ENCODE measurements around the gene LAMA2. TPM values are rescaled to one million over a fixed set of nuclear protein-coding genes. Genes with fewer than 3 reads are reported as not detected.

LAMA2 gene
- total RNA-seq, 1 donor from 2014 or later, result 1.9 TPM

DNA sequence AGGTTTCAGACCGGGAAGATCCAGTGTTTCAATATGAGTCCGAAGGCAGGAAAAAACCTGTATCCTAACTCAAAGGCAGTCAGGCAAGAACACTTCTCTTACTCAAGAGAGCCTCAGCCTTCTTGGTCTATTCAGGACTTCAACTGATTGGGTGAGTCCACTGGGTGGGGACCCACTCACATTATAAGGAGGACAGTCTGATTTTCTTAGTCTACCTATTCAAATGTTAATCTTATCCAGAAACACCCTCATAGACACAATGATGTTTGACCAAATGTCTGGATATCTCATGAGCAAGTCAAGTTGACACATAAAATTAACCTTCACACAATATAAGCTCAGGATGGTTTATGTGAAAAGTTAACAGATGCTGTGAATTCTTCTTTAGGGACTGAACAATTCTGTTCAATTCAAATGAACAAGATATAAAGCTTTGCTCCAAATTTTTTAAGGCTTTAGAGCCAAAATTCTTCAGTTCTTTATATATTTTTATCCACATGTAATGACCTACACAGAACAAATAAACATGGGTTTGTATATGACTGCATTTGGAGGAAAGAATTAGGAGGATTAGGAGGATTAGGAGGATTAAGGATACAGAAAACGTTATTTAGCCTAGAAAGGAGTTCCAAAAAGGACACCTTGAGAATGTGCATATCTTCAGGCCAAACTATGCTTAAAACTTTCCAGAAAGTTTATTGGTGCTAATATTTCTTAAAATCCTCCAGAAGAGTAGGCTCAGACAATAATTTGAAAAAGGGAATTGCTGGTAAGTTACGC, 35.3 kb upstream of the LAMA2 start:
- H3K9me3 Mint-ChIP-seq (ENCODE audit: low read depth), result no peaks in the 10 kb centered on the region
- no peak overlapping the region for H3K27ac Mint-ChIP-seq (ENCODE audit: unreplicated experiment)
- no peak for DNase-seq (ENCODE audit: low spot score)
- TF ChIP-seq, protein P1, sequence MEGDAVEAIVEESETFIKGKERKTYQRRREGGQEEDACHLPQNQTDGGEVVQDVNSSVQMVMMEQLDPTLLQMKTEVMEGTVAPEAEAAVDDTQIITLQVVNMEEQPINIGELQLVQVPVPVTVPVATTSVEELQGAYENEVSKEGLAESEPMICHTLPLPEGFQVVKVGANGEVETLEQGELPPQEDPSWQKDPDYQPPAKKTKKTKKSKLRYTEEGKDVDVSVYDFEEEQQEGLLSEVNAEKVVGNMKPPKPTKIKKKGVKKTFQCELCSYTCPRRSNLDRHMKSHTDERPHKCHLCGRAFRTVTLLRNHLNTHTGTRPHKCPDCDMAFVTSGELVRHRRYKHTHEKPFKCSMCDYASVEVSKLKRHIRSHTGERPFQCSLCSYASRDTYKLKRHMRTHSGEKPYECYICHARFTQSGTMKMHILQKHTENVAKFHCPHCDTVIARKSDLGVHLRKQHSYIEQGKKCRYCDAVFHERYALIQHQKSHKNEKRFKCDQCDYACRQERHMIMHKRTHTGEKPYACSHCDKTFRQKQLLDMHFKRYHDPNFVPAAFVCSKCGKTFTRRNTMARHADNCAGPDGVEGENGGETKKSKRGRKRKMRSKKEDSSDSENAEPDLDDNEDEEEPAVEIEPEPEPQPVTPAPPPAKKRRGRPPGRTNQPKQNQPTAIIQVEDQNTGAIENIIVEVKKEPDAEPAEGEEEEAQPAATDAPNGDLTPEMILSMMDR (IDR thresholded peaks at IDR 0.05), result no peak
- H3K36me3 Mint-ChIP-seq (ENCODE audit: low read depth), result no peaks in the 10 kb centered on the region
- no peak overlapping the region for H3K4me3 Mint-ChIP-seq (ENCODE audit: unreplicated experiment)
- H3K4me1 Mint-ChIP-seq (ENCODE audit: low read depth), result no peaks in the 10 kb centered on the region
- H3K27me3 Mint-ChIP-seq (ENCODE audit: low read depth), result peaks cover 17% of the 10 kb centered on the region

DNA sequence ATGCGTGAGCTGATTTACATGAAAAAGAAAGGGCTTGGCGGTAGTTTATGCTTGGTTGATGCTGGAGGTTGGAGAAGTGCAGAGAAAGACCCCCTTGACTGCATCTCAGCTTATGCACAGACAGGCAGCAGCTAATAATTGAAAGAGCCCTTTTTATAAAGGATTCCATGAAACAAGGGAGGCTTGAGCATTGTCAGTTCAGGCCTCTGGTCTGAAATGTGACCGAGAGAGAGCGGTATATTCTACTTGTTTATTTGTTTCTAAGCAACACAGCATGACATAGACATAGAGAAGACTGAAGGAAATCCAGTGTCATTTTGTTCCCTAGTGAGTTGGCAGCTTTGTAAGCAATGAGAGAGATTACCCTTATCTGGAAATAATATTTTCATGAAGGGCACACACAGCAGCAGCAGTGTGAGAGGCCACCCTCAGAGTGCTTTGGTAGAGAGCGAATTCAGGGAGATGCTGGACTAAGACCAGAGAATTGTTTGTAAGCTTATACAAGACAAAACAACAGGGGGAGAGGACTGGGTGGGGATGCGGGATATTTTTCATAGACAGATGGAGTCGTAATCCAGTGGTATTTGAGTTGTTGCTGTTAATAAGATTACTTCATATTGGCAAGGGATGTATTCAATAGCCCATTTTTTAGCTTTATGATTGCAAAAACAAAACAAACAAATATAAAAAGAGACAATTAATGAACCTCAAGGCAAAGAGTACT, 34.6 kb upstream of the LAMA2 start:
- no peaks in the 10 kb centered on the region for H3K4me1 Mint-ChIP-seq (ENCODE audit: low read depth)
- no peak overlapping the region for H3K27ac Mint-ChIP-seq (ENCODE audit: unreplicated experiment)
- DNase-seq (ENCODE audit: low spot score), result no peak
- peaks cover 16% of the 10 kb centered on the region for H3K27me3 Mint-ChIP-seq (ENCODE audit: low read depth)
- H3K36me3 Mint-ChIP-seq (ENCODE audit: low read depth), result no peaks in the 10 kb centered on the region
- no peaks in the 10 kb centered on the region for H3K9me3 Mint-ChIP-seq (ENCODE audit: low read depth)
- TF ChIP-seq, protein P1 (IDR thresholded peaks at IDR 0.05), result no peak
- H3K4me3 Mint-ChIP-seq (ENCODE audit: unreplicated experiment), result no peak overlapping the region

DNA sequence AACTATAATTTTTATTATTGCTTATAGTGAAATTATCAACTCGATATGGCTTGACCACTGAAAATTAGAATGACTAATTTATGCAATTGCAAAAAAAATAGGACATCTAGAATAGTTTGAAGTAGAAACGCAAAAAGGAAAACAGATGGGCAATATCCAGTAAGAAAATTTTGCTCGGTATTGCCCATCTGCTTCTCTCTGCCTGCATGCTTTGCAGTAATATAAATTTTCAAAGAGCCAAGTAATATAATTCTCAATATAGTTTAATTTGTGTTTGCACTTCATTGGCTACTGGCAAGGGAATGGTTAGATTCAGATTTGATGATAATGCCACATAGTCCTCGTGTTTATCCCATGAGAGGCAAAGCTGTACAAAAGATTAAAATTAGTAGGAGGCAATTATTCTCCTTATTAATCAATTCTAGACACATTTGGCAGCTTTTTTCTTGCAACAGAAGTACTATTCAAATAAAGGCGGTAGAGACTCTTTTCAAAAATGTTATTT, 27.3 kb upstream of the LAMA2 start:
- TF ChIP-seq, protein P1 (IDR thresholded peaks at IDR 0.05), result no peak
- no peak overlapping the region for H3K4me3 Mint-ChIP-seq (ENCODE audit: unreplicated experiment)
- H3K9me3 Mint-ChIP-seq (ENCODE audit: low read depth), result peaks cover 11% of the 10 kb centered on the region
- H3K27ac Mint-ChIP-seq (ENCODE audit: unreplicated experiment), result no peak overlapping the region
- no peak for DNase-seq (ENCODE audit: low spot score)
- peaks cover under 1% of the 10 kb centered on the region for H3K36me3 Mint-ChIP-seq (ENCODE audit: low read depth)
- H3K4me1 Mint-ChIP-seq (ENCODE audit: low read depth), result no peaks in the 10 kb centered on the region
- H3K27me3 Mint-ChIP-seq (ENCODE audit: low read depth), result peaks cover 8% of the 10 kb centered on the region

DNA sequence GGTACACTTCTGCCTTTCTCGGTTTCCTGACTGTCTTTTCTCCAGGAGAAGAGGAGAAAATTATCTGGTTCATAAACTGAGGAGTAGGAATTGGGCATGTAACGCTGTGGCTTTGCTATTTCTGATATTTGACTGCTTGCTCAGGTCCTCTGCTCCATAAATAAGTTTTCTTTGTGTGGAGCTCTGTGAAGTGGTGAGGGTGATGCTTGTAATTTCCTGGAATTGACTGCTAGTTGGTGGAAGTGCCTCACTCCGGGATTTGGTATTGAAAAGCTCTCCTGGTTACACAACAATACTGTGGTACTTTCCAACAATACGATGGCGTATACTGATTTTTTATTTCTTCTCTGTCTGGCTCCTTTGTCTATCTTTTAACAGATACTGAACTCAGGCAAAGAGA, 25.1 kb upstream of the LAMA2 start:
- Mint-ChIP-seq H3K9me3 (ENCODE audit: low read depth) (peaks cover 25% of the 10 kb centered on the region), H3K27ac (ENCODE audit: unreplicated experiment) (no peak overlapping the region), H3K4me3 (ENCODE audit: unreplicated experiment) (no peak overlapping the region), H3K27me3 (ENCODE audit: low read depth) (peaks cover 8% of the 10 kb centered on the region), H3K36me3 (ENCODE audit: low read depth) (peaks cover 1% of the 10 kb centered on the region), H3K4me1 (ENCODE audit: low read depth) (no peaks in the 10 kb centered on the region)
- TF ChIP-seq, protein P1 (IDR thresholded peaks at IDR 0.05), result no peak
- DNase-seq (ENCODE audit: low spot score), result no peak

DNA sequence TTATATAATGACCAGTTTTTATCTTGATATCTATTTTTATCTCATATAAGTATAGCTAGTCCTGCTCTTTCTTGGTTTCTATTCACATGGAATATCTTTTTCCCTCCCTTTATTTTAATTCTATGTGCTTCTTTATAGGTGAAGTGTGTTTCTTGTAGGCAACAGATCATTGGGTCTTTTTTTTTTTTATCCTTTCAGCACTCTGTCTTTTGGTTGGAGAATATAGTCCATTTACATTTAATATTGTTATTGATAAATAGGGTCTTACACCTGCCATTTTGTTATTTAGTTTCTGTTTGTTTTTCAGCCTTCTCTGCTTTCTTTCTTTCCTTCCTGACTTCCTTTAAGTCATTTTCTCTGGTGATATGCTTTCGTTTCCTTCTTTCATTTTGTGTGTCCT, 22.2 kb upstream of the LAMA2 start:
- no peak overlapping the region for H3K4me3 Mint-ChIP-seq (ENCODE audit: unreplicated experiment)
- H3K27ac Mint-ChIP-seq (ENCODE audit: unreplicated experiment), result no peak overlapping the region
- TF ChIP-seq, protein P1 (IDR thresholded peaks at IDR 0.05), result no peak
- H3K4me1 Mint-ChIP-seq (ENCODE audit: low read depth), result no peaks in the 10 kb centered on the region
- H3K36me3 Mint-ChIP-seq (ENCODE audit: low read depth), result peaks cover 1% of the 10 kb centered on the region
- H3K9me3 Mint-ChIP-seq (ENCODE audit: low read depth), result peaks cover 25% of the 10 kb centered on the region
- no peak for DNase-seq (ENCODE audit: low spot score)
- peaks cover 10% of the 10 kb centered on the region for H3K27me3 Mint-ChIP-seq (ENCODE audit: low read depth)

Data from chondrocyte (in vitro differentiated cells).